Measurements from ENCODE around the gene ATP1B3.
A peak's percentile ranks its signal among the peaks of the same experiment; 100 is the strongest.

The ATP1B3 gene

DNA sequence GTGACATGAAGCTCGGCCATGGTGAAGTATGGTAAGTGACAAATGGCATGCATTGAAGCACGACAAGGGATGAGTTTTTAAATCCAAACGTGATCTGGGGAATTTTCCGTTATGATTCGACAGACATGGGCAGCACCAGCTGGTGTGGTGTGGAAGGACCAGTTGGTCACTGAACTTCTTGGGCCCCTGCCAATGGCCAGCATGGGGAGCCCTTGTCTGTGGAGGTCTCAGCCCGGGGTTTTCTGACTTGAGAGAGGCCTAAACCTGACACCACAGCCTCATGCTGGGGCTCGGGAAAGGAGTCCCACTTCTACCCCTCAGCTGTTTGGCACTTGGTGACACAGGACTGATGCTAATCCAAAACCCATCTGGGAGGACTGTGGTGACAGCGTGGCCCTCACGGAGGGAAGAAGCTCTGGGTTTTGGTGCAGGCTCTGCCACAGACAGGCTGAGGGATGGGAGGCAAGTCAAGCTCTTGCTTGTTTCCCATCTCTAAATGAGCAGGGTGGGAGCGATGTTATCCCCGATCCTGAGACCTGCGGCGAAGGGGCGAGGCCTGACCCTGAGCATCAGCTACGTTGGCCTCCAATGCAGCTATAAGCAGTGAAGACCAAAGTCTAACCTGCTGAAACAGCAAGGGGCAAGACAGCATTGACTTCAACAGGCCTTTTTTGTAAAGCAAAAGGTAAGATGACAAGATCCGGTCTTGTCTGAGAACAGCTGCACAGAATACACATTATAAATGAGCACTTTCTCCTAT, 69.5 kb downstream of the ATP1B3 start:
- peaks cover 29% of the 10 kb centered on the region for H3K36me3 Mint-ChIP-seq (ENCODE audit: low read depth)
- TF ChIP-seq, protein P1, sequence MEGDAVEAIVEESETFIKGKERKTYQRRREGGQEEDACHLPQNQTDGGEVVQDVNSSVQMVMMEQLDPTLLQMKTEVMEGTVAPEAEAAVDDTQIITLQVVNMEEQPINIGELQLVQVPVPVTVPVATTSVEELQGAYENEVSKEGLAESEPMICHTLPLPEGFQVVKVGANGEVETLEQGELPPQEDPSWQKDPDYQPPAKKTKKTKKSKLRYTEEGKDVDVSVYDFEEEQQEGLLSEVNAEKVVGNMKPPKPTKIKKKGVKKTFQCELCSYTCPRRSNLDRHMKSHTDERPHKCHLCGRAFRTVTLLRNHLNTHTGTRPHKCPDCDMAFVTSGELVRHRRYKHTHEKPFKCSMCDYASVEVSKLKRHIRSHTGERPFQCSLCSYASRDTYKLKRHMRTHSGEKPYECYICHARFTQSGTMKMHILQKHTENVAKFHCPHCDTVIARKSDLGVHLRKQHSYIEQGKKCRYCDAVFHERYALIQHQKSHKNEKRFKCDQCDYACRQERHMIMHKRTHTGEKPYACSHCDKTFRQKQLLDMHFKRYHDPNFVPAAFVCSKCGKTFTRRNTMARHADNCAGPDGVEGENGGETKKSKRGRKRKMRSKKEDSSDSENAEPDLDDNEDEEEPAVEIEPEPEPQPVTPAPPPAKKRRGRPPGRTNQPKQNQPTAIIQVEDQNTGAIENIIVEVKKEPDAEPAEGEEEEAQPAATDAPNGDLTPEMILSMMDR (IDR thresholded peaks at IDR 0.05; ENCODE audit: unreplicated experiment in 3 of 3), result no peak
- no peaks in the 10 kb centered on the region for H3K9me3 Mint-ChIP-seq
- H3K27me3 Mint-ChIP-seq (ENCODE audit: low read depth), result no peaks in the 10 kb centered on the region
- no peak overlapping the region for H3K27ac Mint-ChIP-seq
- H3K4me3 Mint-ChIP-seq, result no peak overlapping the region
- H3K4me1 Mint-ChIP-seq, result peaks cover 10% of the 10 kb centered on the region

DNA sequence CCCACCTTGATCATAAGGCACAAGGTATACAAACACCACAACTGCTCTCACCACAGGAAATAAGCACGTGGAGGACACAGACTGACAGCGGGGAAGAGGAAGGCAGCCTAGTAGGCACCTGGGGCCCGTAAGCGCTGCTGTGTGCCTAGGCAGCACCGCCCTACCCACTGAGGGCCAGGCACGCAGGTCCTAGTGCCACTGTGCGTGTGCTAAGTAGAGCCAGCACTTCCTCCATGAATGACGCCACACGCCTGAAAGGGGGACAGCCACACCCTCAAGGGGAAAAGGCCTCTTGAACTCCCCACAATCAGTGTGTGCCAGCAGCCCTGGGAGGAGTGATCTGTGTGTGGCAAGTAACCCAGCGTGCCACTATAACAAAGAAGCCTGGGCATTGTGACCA, 73.0 kb downstream of the ATP1B3 start:
- H3K9me3 Mint-ChIP-seq, result no peaks in the 10 kb centered on the region
- TF ChIP-seq, protein P1 (IDR thresholded peaks at IDR 0.05; ENCODE audit: unreplicated experiment in 3 of 3), result no peak
- no peak overlapping the region for H3K4me3 Mint-ChIP-seq
- peaks cover 43% of the 10 kb centered on the region for H3K36me3 Mint-ChIP-seq (ENCODE audit: low read depth)
- peaks cover 31% of the 10 kb centered on the region for H3K4me1 Mint-ChIP-seq
- no peaks in the 10 kb centered on the region for H3K27me3 Mint-ChIP-seq (ENCODE audit: low read depth)
- H3K27ac Mint-ChIP-seq, result no peak overlapping the region

DNA sequence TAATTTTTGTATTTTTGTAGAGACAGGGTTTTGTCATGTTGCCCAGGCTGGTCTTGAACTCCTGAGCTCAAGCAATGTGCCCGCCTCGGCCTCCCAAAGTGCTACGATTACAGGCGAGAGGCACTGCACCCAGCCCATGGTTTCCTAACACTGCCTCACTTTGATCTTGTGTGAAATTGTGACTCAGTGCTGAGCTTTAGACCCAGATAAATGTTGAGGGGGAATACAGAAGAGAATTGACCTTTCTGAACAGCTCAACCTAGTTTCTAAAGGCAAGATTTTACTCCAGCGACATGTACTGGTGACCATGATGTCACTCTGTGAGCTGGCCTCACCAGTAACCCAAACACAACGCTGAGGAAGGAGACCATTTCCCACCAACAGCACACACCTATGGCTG, 73.5 kb downstream of the ATP1B3 start:
- H3K36me3 Mint-ChIP-seq (ENCODE audit: low read depth), result peaks cover 44% of the 10 kb centered on the region
- no peak overlapping the region for H3K4me3 Mint-ChIP-seq
- no peaks in the 10 kb centered on the region for H3K9me3 Mint-ChIP-seq
- H3K4me1 Mint-ChIP-seq, result peaks cover 33% of the 10 kb centered on the region
- TF ChIP-seq, protein P1 (IDR thresholded peaks at IDR 0.05; ENCODE audit: unreplicated experiment in 3 of 3), result no peak
- no peak overlapping the region for H3K27ac Mint-ChIP-seq
- H3K27me3 Mint-ChIP-seq (ENCODE audit: low read depth), result no peaks in the 10 kb centered on the region

- TF ChIP-seq, protein P1 (IDR thresholded peaks at IDR 0.05; ENCODE audit: unreplicated experiment in 3 of 3), result no peak
- Mint-ChIP-seq H3K27me3 (ENCODE audit: low read depth) (no peaks in the 10 kb centered on the region), H3K4me3 (no peak overlapping the region), H3K9me3 (no peaks in the 10 kb centered on the region), H3K27ac (peak overlapping the region in 2 of 3 experiments; percentile 14 to 31), H3K4me1 (peaks cover 38% of the 10 kb centered on the region), H3K36me3 (ENCODE audit: low read depth) (peaks cover 49% of the 10 kb centered on the region)
These were observed 74.4 kb downstream of the ATP1B3 start for GRCh38 chr3:141950572-141951493.

DNA sequence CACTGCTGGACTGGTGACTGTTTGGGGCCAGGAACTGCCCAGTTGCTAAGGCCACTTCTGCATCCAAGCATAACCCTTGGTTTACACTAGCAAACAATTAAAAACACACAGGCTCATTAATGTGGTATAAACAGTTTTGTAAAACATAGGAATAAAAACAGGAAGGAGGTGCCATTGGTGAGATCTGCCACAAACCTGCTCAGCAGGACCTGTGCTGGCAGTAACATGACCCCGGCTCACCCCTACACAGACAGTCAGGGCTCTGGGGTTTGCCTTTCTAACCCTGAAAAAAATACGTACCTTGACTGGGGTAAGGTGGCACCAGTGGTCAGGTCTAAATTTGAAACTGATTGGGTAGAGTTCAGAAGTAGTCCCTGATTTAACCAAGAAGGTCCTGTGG, 76.2 kb downstream of the ATP1B3 start:
- H3K36me3 Mint-ChIP-seq (ENCODE audit: low read depth), result peaks cover 60% of the 10 kb centered on the region
- H3K9me3 Mint-ChIP-seq, result no peaks in the 10 kb centered on the region
- H3K27ac Mint-ChIP-seq, result peak overlapping the region in 2 of 3 experiments; percentile 33 to 65
- H3K4me3 Mint-ChIP-seq, result no peak overlapping the region
- H3K27me3 Mint-ChIP-seq (ENCODE audit: low read depth), result no peaks in the 10 kb centered on the region
- H3K4me1 Mint-ChIP-seq, result peaks cover 37% of the 10 kb centered on the region
- TF ChIP-seq, protein P1 (IDR thresholded peaks at IDR 0.05; ENCODE audit: unreplicated experiment in 3 of 3), result no peak
